AG10803 (cell line): Measurements from ENCODE around the gene RNF157.

ENCODE experiments used
- DNase-seq: peaks from one replicate; pipeline ENCODE4 v3.0.0; 2010; ENCODE audit warnings: low read depth
- H3K4me3 ChIP-seq: 2 replicates; pipeline ENCODE4 v1.5.1; 2011; ENCODE audit warnings: mild to moderate bottlenecking, low read length, control low read depth
- TF ChIP-seq, protein P1 (sequence below): conservative IDR thresholded peaks from 2 replicates; pipeline ENCODE4 v1.5.1; 2011; ENCODE audit warnings: mild to moderate bottlenecking, low read length, control low read depth, inconsistent platforms

RNF157 gene

DNA sequence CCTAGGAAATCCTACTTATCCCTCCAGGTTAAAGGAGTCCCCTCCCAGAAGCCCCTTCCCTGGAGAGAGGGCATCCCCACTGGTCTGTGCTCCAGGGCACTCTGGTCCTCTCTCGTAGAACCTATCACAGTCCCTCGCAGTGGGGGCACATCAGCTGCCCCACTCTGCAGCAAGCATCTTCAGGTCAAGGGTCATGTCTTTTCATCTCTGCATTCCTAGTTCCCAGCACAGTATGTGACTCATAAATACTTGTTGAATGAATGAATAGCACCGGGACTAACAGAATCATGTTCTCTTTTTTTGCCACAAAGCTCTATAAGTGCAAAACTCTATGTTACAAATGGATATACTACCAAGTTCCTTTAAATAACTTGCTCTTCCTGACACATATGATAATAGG lies 36.0 kb downstream of the RNF157 start:
- no peak overlapping the region for H3K4me3 ChIP-seq
- TF ChIP-seq, protein P1, sequence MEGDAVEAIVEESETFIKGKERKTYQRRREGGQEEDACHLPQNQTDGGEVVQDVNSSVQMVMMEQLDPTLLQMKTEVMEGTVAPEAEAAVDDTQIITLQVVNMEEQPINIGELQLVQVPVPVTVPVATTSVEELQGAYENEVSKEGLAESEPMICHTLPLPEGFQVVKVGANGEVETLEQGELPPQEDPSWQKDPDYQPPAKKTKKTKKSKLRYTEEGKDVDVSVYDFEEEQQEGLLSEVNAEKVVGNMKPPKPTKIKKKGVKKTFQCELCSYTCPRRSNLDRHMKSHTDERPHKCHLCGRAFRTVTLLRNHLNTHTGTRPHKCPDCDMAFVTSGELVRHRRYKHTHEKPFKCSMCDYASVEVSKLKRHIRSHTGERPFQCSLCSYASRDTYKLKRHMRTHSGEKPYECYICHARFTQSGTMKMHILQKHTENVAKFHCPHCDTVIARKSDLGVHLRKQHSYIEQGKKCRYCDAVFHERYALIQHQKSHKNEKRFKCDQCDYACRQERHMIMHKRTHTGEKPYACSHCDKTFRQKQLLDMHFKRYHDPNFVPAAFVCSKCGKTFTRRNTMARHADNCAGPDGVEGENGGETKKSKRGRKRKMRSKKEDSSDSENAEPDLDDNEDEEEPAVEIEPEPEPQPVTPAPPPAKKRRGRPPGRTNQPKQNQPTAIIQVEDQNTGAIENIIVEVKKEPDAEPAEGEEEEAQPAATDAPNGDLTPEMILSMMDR = no peak
- peak; percentile 60 for DNase-seq

DNA sequence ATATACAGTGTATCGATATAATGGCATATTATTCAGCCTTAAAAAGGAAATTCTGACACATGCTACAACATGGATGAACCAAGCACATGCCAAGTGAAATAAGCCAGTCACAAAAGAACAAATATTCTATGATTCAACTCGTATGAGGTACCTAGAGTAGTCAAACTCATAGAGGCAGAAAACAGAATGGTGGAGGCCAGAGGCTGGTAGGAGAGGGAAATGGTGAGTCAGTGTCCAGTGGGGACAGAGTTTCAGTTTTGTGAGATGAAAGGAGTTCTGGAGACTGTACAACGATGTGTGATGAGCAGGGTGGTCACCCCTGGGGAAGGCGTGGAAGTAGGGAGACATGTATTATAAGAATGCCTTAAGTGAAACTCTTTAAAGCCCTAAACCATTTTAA lies 39.9 kb downstream of the RNF157 start:
- TF ChIP-seq, protein P1 = no peak
- H3K4me3 ChIP-seq = no peak overlapping the region
- no peak for DNase-seq

DNA sequence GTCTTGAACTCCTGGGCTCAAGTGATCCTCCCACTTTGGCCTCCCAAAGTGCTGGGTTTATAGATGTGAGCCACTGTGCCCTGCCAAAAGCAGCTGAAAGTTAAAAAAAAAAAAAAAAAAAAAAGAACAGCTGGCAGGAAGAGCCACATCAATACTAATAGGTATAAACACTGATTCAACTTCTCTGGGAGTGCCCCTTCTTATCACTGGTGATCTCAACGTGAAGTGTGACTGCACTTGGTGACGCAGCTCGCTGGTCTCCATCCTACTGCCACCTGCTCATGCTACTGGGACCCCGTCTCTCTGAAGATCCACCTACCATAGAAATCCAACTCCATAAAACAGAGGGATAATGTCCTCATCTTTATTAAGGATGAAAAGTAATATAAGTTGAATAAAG lies 40.8 kb downstream of the RNF157 start:
- no peak overlapping the region for H3K4me3 ChIP-seq
- TF ChIP-seq, protein P1 = no peak
- no peak for DNase-seq

DNA sequence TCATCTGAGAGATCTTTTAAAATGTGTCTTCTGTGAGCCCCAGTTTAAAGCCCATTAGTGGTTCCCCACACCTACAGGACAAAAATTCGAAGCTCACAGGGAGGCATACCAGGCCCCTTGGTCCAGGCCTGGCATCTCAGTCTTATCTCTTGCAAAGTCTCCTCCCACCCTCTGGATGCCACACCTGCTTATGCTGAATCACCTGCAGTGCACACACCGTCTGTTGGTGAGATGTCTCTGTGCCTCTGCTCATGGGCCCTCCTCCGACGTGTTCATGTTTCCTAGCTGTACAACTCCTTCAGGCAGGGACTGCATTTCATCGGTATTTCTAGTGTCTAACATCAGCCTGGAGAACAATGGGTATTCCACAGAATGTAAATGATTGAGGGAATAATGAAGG lies 41.6 kb downstream of the RNF157 start:
- no peak overlapping the region for H3K4me3 ChIP-seq
- TF ChIP-seq, protein P1 = no peak
- DNase-seq = no peak

DNA sequence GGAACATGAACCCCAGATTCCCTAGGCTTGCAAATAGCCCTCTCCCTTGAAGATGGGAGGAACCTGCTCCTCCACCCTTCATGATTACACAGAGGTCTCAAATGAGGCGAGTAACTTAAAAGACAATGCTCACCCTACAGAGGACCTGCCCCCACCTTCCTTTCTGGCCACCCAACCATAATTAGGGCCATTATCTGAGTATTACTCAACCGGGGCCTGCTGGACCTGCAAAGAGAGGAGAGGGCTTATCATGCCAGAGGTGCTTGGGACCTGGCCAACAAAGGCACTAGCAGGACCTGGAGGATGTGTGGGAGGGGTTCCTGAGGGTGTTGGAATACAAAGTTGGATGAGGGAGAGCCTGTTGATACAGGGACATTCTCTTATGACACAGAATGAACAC lies 42.4 kb downstream of the RNF157 start:
- no peak overlapping the region for H3K4me3 ChIP-seq
- no peak for DNase-seq
- TF ChIP-seq, protein P1 = no peak

DNA sequence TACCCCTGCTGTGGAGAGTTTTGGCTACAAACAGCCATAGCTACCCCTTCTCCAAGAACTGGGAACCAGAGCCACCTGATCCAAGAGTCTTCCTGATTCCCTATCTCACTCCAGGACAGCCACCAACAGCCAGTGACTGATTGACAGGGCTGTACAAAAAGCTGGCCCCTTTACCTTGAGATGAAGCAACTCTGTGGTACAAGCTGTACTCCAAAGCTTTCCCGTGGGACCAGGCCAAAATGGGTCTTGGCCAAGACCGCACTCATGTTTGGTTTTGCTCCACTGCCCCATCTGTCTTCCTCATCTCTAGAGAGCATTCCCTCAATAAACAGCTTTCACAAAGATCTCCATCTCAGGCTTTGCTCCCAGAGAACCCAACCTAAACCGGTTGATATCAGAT lies 43.6 kb downstream of the RNF157 start:
- H3K4me3 ChIP-seq = no peak overlapping the region
- TF ChIP-seq, protein P1 = 0 out of 2 replicates have a peak, but pooled peaks have one; percentile 3
- DNase-seq = peak; percentile 71

DNA sequence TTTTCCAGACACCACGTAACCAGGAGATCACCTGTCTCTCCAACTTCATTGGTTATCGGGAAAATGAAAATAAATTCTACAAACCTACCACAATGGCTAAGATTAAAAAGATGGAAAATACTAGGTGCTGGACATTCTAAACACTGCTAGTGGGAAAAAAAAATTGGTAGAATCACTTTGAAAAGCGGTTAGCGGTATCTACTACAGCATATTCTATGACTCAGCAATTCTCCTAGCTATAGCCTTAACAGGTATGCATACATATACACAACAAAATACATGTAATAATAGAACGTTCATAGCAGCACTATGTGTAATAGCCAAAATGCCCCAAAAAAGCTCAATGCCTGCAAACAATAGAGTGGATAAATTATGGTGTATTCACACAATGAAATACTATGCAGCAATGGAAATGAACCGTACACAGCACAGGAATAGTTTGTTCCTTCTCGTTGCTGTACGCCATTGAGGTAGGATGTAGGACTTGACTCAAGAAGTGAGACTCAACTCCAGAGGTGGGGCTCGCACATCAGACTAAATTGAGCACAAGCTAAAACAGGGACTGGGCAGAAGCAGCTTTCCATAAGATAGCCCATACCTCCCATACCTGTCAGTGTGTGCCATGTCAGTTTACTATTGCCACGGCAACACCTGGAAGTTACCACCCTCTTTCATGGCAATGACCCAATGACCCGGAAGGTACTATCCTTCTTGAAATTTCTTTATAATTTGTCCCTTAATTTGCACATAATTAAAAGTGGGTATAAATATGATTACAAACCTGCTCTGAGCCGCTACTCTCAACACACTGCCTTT lies 44.8 kb downstream of the RNF157 start:
- no peak for DNase-seq
- TF ChIP-seq, protein P1 = no peak
- no peak overlapping the region for H3K4me3 ChIP-seq
